Measurements from ENCODE around the gene PID1.

DNA sequence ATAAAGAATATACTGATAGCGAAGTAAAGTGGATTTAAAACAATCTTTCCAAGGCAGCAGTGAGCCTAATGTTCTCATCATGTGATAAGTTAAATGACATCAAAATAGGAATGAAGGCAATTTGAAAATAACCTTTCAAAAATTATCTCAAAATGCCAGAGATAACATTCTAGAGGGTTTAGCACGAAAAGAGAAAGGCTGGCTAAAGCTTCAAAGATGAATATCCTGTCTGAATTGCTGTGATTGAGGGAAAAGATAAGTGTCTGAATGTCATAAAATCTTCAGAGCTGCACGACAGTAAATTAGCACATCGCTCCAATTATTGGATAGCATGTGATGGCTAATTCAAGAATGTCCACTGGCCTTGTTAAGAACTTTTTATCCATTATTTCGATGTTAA, 159.3 kb downstream of the PID1 start:
- no peak for TF ChIP-seq POLR2A (IDR thresholded peaks at IDR 0.05)
- TF ChIP-seq, protein P1, sequence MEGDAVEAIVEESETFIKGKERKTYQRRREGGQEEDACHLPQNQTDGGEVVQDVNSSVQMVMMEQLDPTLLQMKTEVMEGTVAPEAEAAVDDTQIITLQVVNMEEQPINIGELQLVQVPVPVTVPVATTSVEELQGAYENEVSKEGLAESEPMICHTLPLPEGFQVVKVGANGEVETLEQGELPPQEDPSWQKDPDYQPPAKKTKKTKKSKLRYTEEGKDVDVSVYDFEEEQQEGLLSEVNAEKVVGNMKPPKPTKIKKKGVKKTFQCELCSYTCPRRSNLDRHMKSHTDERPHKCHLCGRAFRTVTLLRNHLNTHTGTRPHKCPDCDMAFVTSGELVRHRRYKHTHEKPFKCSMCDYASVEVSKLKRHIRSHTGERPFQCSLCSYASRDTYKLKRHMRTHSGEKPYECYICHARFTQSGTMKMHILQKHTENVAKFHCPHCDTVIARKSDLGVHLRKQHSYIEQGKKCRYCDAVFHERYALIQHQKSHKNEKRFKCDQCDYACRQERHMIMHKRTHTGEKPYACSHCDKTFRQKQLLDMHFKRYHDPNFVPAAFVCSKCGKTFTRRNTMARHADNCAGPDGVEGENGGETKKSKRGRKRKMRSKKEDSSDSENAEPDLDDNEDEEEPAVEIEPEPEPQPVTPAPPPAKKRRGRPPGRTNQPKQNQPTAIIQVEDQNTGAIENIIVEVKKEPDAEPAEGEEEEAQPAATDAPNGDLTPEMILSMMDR (IDR thresholded peaks at IDR 0.05), result no peak
